Breast epithelium (tissue), 3 donors: ENCODE data around the gene CENPT.

Source experiments
- CTCF ChIP-seq, 3 donors: fragments of 450-650 bp; IDR thresholded peaks; one replicate each; pipeline ENCODE4 v1.5.1; 2016 to 2017; ENCODE audit warnings: antibody characterized with exemption in 3 of 3, mild to moderate bottlenecking in 3 of 3, moderate library complexity in 3 of 3
- POLR2A ChIP-seq: fragments of 450-650 bp; IDR thresholded peaks from one replicate; pipeline ENCODE4 v1.6.1; 2016; ENCODE audit warnings: antibody characterized with exemption, mild to moderate bottlenecking, moderate library complexity

DNA sequence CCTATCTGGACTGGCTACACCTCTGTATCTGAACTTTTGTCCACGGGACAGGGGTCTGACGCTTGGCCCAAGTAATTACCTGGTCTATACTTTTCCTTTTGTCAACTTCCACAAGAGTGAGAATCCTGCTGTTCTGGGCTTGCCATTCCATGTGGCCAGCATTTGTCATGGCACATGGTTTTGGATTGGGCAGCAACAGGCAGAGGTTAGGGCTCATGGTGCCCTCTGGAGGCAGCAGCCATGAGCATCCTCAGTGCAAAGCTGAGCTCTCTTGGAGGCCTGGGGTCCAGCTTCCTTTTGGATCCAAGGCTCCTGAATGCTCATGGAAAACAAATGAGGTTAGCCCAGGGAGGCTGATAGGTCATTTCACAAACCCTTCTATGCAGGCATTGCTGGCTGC is 17.8 kb upstream of the CENPT start:
- TF ChIP-seq CTCF (IDR thresholded peaks at IDR 0.05) (no peak), POLR2A (no peak)
